Neural cell (in vitro differentiated cells): ENCODE results near the gene TSPAN8. TPM values are rescaled to one million over a fixed set of nuclear protein-coding genes. Genes with fewer than 3 reads are reported as not detected.

Source experiments
- H2AFZ ChIP-seq: fragments of 200-600, 300-800 bp; sonication (generic), shearing (Covaris generic); 2 replicates; pipeline ENCODE4 v1.6.0; 2014; ENCODE audit warnings: low read depth, mild to moderate bottlenecking, antibody characterized with exemption, low read length, moderate library complexity
- H3F3A ChIP-seq: fragments of 200-600 bp; shearing (Covaris generic); 2 replicates; pipeline ENCODE4 v1.6.1; 2016; ENCODE audit warnings: mild to moderate bottlenecking, moderate library complexity, mixed read lengths, antibody characterized with exemption, low read length; ENCODE audit not compliant: insufficient read depth, poor library complexity, severe bottlenecking
- H3K27ac ChIP-seq: fragments of 200-600, 300-800 bp; sonication (generic), shearing (Covaris generic); 2 replicates; pipeline ENCODE4 v1.5.1; 2014; ENCODE audit warnings: mild to moderate bottlenecking, low read length, moderate library complexity
- H3K27me3 ChIP-seq: fragments of 300-800, 200-600 bp; sonication (generic), shearing (Covaris generic); 2 replicates; pipeline ENCODE4 v1.6.0; 2014; ENCODE audit warnings: mild to moderate bottlenecking, low read depth, low read length, moderate library complexity; ENCODE audit not compliant: insufficient read depth
- H3K36me3 ChIP-seq: fragments of 300-800, 200-600 bp; sonication (generic), shearing (Covaris generic); 2 replicates; pipeline ENCODE4 v1.5.1; 2014; ENCODE audit warnings: mild to moderate bottlenecking, antibody characterized with exemption, low read length, moderate library complexity; ENCODE audit not compliant: insufficient read depth
- H3K4me2 ChIP-seq: fragments of 300-800, 200-600 bp; sonication (generic), shearing (Covaris generic); 2 replicates; pipeline ENCODE4 v1.6.0; 2014; ENCODE audit warnings: mild to moderate bottlenecking, low read length
- H3K4me3 ChIP-seq: fragments of 300-800, 200-600 bp; sonication (generic), shearing (Covaris generic); 2 replicates; pipeline ENCODE4 v1.5.1; 2014; ENCODE audit warnings: mild to moderate bottlenecking, low read length, moderate library complexity
- H3K79me2 ChIP-seq: fragments of 200-600 bp; shearing (Covaris generic); replicated peaks from 2 replicates; pipeline ENCODE4 v1.6.0; 2014; ENCODE audit warnings: mild to moderate bottlenecking, low read length, moderate library complexity; ENCODE audit not compliant: insufficient read depth
- H3K9ac ChIP-seq: fragments of 300-800, 200-600 bp; sonication (generic), shearing (Covaris generic); 2 replicates; pipeline ENCODE4 v1.6.1; 2016; ENCODE audit warnings: mild to moderate bottlenecking, low read length, mixed read lengths
- H3K9me2 ChIP-seq: fragments of 200-600 bp; shearing (Covaris generic); 2 replicates; pipeline ENCODE4 v1.6.1; 2016; ENCODE audit warnings: mild to moderate bottlenecking, low read length, mixed read lengths; ENCODE audit not compliant: insufficient read depth
- H3K9me3 ChIP-seq: fragments of 200-600, 300-800 bp; sonication (generic), shearing (Covaris generic); 2 replicates; pipeline ENCODE4 v1.6.1; 2016; ENCODE audit warnings: mild to moderate bottlenecking, mixed run types, low read length, moderate library complexity, mixed read lengths
- H4K20me1 ChIP-seq: fragments of 200-600 bp; shearing (Covaris generic); 2 replicates; pipeline ENCODE4 v1.6.1; 2016; ENCODE audit warnings: mild to moderate bottlenecking, mixed run types; ENCODE audit not compliant: insufficient read depth
- EP300 ChIP-seq: fragments of 450-650 bp; conservative IDR thresholded peaks from 2 replicates; pipeline ENCODE4 v1.6.1; 2014; ENCODE audit warnings: antibody characterized with exemption, mild to moderate bottlenecking, moderate library complexity; ENCODE audit not compliant: poor library complexity, severe bottlenecking
- EZH2 ChIP-seq: fragments of 200-600, 300-800 bp; shearing (Covaris generic), sonication (generic); IDR thresholded peaks from 2 replicates; pipeline ENCODE4 v1.6.1; 2014; ENCODE audit warnings: antibody characterized with exemption, low read length, borderline replicate concordance, mild to moderate bottlenecking; ENCODE audit not compliant: insufficient read depth, poor library complexity, severe bottlenecking
- MXI1 ChIP-seq: fragments of 450-650 bp; conservative IDR thresholded peaks from 2 replicates; pipeline ENCODE4 v1.6.1; 2014; ENCODE audit warnings: antibody characterized with exemption, mild to moderate bottlenecking; ENCODE audit not compliant: poor library complexity, severe bottlenecking
- POLR2AphosphoS5 ChIP-seq: IDR thresholded peaks from 2 replicates; pipeline ENCODE4 v1.6.1; 2012
- RAD21 ChIP-seq: fragments of 450-650 bp; conservative IDR thresholded peaks from 2 replicates; pipeline ENCODE4 v1.6.1; 2014; ENCODE audit warnings: antibody characterized with exemption, mild to moderate bottlenecking, moderate library complexity
- SMC3 ChIP-seq: fragments of 450-650 bp; conservative IDR thresholded peaks from 2 replicates; pipeline ENCODE4 v1.6.1; 2014; ENCODE audit warnings: antibody characterized with exemption, mild to moderate bottlenecking, moderate library complexity; ENCODE audit not compliant: poor library complexity
- TAF1 ChIP-seq: IDR thresholded peaks from 2 replicates; pipeline ENCODE4 v1.6.1; 2012; ENCODE audit warnings: low read depth
- polyA minus RNA-seq: library from RNA; depleted of rRNA, polyadenylated mRNA; stranded (reverse); fragments of >200 nt; gene quantifications from 2 replicates; pipeline ENCODE4 v1.2.3, GENCODE V29; 2014
- polyA plus RNA-seq: library from polyadenylated mRNA; depleted of rRNA; stranded (reverse); fragments of >200 nt; gene quantifications from 2 replicates; pipeline ENCODE4 v1.2.3, GENCODE V29; 2014
- TF ChIP-seq, protein P1 (sequence below): IDR thresholded peaks from 2 replicates; pipeline ENCODE4 v1.6.1; 2012; ENCODE audit warnings: borderline replicate concordance
- TF ChIP-seq, protein P2 (sequence below): fragments of 450-650 bp; IDR thresholded peaks from 2 replicates; pipeline ENCODE4 v1.5.1; 2014; ENCODE audit warnings: antibody characterized with exemption, mild to moderate bottlenecking, moderate library complexity; ENCODE audit not compliant: poor library complexity, severe bottlenecking

The TSPAN8 gene
- polyA plus RNA-seq: not detected in 2 replicates
- not detected in 2 replicates for polyA minus RNA-seq

DNA sequence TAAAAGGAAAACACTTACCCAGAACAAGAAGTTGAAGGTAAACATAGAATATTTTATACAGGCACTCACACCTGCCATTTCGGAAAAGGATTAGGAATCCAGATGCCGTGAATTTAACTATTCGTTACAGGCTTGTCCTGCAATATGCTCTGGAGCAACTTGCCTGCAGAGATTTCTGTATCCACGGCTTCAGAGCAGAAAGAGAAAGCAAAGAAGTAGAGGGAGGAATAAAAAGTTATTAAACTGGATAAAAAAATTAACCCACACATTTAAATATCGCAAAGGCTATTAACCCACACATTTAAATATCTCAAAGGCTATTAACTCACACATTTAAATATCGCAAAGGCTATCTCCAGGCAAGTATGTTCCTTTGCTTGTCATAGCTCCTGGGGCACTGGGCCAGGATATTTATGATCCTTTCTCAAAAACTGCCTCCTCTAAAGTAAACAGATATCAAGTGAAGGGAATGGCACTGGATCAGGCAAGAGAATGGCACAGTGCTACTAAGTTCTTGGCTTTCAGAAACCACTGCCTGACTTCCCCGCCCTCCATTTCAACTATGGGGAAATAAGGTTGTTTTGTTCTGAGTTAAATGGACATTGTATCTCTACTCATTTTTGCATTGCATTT is at the start of gene TSPAN8:
Gene TSPAN8, minus strand, starts transcription at position 399 of the 633 bp plus-strand sequence. Its CDS starts 321 bp downstream, at position 78.
- no peaks in the 10 kb centered on the region for H3K9me3 ChIP-seq

DNA sequence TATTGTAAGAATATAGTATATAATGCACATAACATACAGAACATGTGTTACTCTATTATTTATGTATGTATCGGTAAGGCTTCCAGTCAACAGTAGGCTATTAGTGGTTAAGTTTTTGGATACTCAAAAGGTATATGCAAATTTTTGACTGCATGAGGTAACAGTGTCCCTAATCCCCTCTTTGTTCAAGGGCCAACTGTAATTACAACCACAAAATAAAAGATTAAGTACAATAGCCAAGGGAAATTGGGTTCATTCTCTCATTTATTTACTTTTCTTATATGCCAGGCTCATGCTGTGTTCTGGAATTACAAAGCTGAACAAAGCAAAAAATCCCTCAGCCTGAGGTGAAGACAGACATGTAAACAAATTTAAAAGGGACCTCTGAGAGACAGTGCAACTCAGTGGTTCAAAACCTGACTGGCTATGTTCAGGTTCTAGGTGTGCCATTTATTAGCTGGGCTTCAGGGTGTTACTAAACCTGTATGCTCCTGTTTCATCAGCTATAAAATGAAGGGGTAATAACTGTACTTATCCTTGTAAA is 43.4 kb upstream of the TSPAN8 start:
- Histone ChIP-seq H3K36me3 (no peaks in the 10 kb centered on the region), H2AFZ (no peak overlapping the region), H3K27me3 (no peaks in the 10 kb centered on the region), H3K9me2 (no peaks in the 10 kb centered on the region), H3K79me2 (no peaks in the 10 kb centered on the region), H4K20me1 (no peaks in the 10 kb centered on the region), H3F3A (no peaks in the 10 kb centered on the region), H3K9ac (no peak overlapping the region), H3K4me2 (no peak overlapping the region), H3K9me3 (no peaks in the 10 kb centered on the region), H3K27ac (no peak overlapping the region), H3K4me3 (no peak overlapping the region)
- TF ChIP-seq EZH2 (no peak), MXI1 (no peak), TAF1 (no peak), POLR2AphosphoS5 (no peak)
- TF ChIP-seq, protein P1, sequence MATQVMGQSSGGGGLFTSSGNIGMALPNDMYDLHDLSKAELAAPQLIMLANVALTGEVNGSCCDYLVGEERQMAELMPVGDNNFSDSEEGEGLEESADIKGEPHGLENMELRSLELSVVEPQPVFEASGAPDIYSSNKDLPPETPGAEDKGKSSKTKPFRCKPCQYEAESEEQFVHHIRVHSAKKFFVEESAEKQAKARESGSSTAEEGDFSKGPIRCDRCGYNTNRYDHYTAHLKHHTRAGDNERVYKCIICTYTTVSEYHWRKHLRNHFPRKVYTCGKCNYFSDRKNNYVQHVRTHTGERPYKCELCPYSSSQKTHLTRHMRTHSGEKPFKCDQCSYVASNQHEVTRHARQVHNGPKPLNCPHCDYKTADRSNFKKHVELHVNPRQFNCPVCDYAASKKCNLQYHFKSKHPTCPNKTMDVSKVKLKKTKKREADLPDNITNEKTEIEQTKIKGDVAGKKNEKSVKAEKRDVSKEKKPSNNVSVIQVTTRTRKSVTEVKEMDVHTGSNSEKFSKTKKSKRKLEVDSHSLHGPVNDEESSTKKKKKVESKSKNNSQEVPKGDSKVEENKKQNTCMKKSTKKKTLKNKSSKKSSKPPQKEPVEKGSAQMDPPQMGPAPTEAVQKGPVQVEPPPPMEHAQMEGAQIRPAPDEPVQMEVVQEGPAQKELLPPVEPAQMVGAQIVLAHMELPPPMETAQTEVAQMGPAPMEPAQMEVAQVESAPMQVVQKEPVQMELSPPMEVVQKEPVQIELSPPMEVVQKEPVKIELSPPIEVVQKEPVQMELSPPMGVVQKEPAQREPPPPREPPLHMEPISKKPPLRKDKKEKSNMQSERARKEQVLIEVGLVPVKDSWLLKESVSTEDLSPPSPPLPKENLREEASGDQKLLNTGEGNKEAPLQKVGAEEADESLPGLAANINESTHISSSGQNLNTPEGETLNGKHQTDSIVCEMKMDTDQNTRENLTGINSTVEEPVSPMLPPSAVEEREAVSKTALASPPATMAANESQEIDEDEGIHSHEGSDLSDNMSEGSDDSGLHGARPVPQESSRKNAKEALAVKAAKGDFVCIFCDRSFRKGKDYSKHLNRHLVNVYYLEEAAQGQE: no peak

More for the DNA sequence above, at the start of gene TSPAN8:
- no peaks in the 10 kb centered on the region for H3F3A ChIP-seq
- no peak within 1 kb of the TSS for H3K9ac ChIP-seq
- no peak within 1 kb of the TSS for H3K27ac ChIP-seq
- no peaks in the 10 kb centered on the region for H4K20me1 ChIP-seq
- no peak for TF ChIP-seq SMC3
- no peak for TF ChIP-seq EP300
- TF ChIP-seq RAD21: no peak
- TF ChIP-seq EZH2: no peak
- TF ChIP-seq POLR2AphosphoS5: no peak
- no peak for TF ChIP-seq MXI1
- H3K79me2 ChIP-seq: no peaks in the 10 kb centered on the region
- H3K36me3 ChIP-seq: no peaks in the 10 kb centered on the region
- H3K27me3 ChIP-seq: no peaks in the 10 kb centered on the region
- no peaks in the 10 kb centered on the region for H3K9me2 ChIP-seq
- no peak within 1 kb of the TSS for H3K4me3 ChIP-seq
- no peak within 1 kb of the TSS for H3K4me2 ChIP-seq
- H2AFZ ChIP-seq: no peak within 1 kb of the TSS

DNA sequence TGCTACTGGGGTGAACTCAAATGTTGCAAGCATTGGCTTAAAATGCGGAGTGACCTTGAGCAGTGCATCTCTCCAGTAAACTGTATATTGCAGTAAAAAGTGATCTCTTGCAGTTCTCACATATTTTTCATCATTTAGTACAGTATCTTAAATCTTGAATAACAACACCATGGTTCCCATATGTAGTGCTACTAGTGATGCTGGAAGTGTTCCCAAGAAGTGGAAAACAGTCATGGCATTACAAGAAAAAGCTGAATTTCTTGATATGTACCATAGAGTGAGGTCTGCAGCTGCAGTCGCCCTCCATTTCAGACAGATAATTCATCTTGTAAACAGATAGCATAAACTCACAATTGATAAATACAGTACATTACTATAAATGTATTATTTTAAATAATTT is 42.9 kb upstream of the TSPAN8 start:
- no peak overlapping the region for H3K4me2 ChIP-seq

More for the DNA sequence above, 42.9 kb upstream of the TSPAN8 start:
- TF ChIP-seq EP300 (no peak), SMC3 (no peak), POLR2AphosphoS5 (no peak), EZH2 (no peak), RAD21 (no peak), TAF1 (no peak), MXI1 (no peak)
- TF ChIP-seq, protein P1: no peak
- TF ChIP-seq, protein P2, sequence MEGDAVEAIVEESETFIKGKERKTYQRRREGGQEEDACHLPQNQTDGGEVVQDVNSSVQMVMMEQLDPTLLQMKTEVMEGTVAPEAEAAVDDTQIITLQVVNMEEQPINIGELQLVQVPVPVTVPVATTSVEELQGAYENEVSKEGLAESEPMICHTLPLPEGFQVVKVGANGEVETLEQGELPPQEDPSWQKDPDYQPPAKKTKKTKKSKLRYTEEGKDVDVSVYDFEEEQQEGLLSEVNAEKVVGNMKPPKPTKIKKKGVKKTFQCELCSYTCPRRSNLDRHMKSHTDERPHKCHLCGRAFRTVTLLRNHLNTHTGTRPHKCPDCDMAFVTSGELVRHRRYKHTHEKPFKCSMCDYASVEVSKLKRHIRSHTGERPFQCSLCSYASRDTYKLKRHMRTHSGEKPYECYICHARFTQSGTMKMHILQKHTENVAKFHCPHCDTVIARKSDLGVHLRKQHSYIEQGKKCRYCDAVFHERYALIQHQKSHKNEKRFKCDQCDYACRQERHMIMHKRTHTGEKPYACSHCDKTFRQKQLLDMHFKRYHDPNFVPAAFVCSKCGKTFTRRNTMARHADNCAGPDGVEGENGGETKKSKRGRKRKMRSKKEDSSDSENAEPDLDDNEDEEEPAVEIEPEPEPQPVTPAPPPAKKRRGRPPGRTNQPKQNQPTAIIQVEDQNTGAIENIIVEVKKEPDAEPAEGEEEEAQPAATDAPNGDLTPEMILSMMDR: no peak
- H3F3A ChIP-seq: no peaks in the 10 kb centered on the region
- H3K27ac ChIP-seq: no peak overlapping the region
- no peaks in the 10 kb centered on the region for H3K79me2 ChIP-seq
- H3K9me3 ChIP-seq: no peaks in the 10 kb centered on the region
- no peaks in the 10 kb centered on the region for H3K9me2 ChIP-seq
- no peaks in the 10 kb centered on the region for H3K27me3 ChIP-seq
- H3K4me3 ChIP-seq: no peak overlapping the region
- no peaks in the 10 kb centered on the region for H4K20me1 ChIP-seq
- no peak overlapping the region for H2AFZ ChIP-seq
- H3K36me3 ChIP-seq: no peaks in the 10 kb centered on the region
- no peak overlapping the region for H3K9ac ChIP-seq
